HL-60 (cell line): Measurements from ENCODE around the gene JPH4.

ENCODE experiments used
- GABPA ChIP-seq: IDR thresholded peaks from 2 replicates; pipeline ENCODE4 v1.6.1; 2012; ENCODE audit warnings: low read depth
- POLR2AphosphoS5 ChIP-seq: IDR thresholded peaks from 2 replicates; pipeline ENCODE4 v1.6.1; 2012; ENCODE audit warnings: low read depth
- SPI1 ChIP-seq: IDR thresholded peaks from 2 replicates; pipeline ENCODE4 v1.6.1; 2012; ENCODE audit warnings: low read depth, mild to moderate bottlenecking, borderline replicate concordance
- TF ChIP-seq, protein P1 (sequence below): IDR thresholded peaks from 2 replicates; pipeline ENCODE4 v1.6.1; 2012; ENCODE audit warnings: low read depth; ENCODE audit not compliant: insufficient replicate concordance
- TF ChIP-seq, protein P2 (sequence below): IDR thresholded peaks from one replicate; pipeline ENCODE4 v1.5.1; 2011; ENCODE audit warnings: low read length, control low read depth, inconsistent platforms; ENCODE audit not compliant: insufficient read depth

- TF ChIP-seq GABPA (no peak), POLR2AphosphoS5 (no peak), SPI1 (no peak)
- TF ChIP-seq, protein P1, sequence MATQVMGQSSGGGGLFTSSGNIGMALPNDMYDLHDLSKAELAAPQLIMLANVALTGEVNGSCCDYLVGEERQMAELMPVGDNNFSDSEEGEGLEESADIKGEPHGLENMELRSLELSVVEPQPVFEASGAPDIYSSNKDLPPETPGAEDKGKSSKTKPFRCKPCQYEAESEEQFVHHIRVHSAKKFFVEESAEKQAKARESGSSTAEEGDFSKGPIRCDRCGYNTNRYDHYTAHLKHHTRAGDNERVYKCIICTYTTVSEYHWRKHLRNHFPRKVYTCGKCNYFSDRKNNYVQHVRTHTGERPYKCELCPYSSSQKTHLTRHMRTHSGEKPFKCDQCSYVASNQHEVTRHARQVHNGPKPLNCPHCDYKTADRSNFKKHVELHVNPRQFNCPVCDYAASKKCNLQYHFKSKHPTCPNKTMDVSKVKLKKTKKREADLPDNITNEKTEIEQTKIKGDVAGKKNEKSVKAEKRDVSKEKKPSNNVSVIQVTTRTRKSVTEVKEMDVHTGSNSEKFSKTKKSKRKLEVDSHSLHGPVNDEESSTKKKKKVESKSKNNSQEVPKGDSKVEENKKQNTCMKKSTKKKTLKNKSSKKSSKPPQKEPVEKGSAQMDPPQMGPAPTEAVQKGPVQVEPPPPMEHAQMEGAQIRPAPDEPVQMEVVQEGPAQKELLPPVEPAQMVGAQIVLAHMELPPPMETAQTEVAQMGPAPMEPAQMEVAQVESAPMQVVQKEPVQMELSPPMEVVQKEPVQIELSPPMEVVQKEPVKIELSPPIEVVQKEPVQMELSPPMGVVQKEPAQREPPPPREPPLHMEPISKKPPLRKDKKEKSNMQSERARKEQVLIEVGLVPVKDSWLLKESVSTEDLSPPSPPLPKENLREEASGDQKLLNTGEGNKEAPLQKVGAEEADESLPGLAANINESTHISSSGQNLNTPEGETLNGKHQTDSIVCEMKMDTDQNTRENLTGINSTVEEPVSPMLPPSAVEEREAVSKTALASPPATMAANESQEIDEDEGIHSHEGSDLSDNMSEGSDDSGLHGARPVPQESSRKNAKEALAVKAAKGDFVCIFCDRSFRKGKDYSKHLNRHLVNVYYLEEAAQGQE = no peak
- TF ChIP-seq, protein P2, sequence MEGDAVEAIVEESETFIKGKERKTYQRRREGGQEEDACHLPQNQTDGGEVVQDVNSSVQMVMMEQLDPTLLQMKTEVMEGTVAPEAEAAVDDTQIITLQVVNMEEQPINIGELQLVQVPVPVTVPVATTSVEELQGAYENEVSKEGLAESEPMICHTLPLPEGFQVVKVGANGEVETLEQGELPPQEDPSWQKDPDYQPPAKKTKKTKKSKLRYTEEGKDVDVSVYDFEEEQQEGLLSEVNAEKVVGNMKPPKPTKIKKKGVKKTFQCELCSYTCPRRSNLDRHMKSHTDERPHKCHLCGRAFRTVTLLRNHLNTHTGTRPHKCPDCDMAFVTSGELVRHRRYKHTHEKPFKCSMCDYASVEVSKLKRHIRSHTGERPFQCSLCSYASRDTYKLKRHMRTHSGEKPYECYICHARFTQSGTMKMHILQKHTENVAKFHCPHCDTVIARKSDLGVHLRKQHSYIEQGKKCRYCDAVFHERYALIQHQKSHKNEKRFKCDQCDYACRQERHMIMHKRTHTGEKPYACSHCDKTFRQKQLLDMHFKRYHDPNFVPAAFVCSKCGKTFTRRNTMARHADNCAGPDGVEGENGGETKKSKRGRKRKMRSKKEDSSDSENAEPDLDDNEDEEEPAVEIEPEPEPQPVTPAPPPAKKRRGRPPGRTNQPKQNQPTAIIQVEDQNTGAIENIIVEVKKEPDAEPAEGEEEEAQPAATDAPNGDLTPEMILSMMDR = no peak
These were observed 53.6 kb downstream of the JPH4 start for GRCh38 chr14:23524954-23525353.
